Heart left ventricle (tissue), 16 donors: ENCODE measurements around the gene CLSTN2. TPM values are rescaled to one million over a fixed set of nuclear protein-coding genes. Genes with fewer than 3 reads are reported as not detected.

Experiments
- ATAC-seq, 4 donors: fragments of 200-7000 bp; cut with Tn5 transposase; one replicate each; pipeline ENCODE4 v1.9.1; 2020 to 2022; ENCODE audit warnings: moderate library complexity in 4 of 4, mild to moderate bottlenecking in 3 of 4, moderate number of reproducible peaks in 1 of 4
- DNase-seq, 5 donors: peaks; one replicate each; pipeline ENCODE4 v3.0.0-alpha.2; 2020
- H3K27ac ChIP-seq, 12 donors: fragments of 200-600 bp; sonication (generic) in 4 of 12; one replicate each; pipeline versions ENCODE4 v1.5.0 to v1.8.0; 2016 to 2022; ENCODE audit warnings: mild to moderate bottlenecking in 2 of 12
- H3K27me3 ChIP-seq, 9 donors: fragments of 200-600 bp; sonication (generic) in 2 of 9; one replicate each; pipeline versions ENCODE4 v1.5.1 to v1.8.0; 2016 to 2022; ENCODE audit warnings: mild to moderate bottlenecking in 3 of 9
- H3K36me3 ChIP-seq, 9 donors: fragments of 200-600 bp; sonication (generic) in 2 of 9; one replicate each; pipeline versions ENCODE4 v1.5.0 to v1.8.0; 2018 to 2022; ENCODE audit warnings: mild to moderate bottlenecking in 2 of 9
- H3K4me1 ChIP-seq, 12 donors: fragments of 200-600 bp; sonication (generic) in 4 of 12; one replicate each; pipeline versions ENCODE4 v1.5.0 to v1.8.0; 2016 to 2022; ENCODE audit warnings: mild to moderate bottlenecking in 3 of 12
- H3K4me3 ChIP-seq, 12 donors: fragments of 200-600 bp; sonication (generic) in 4 of 12; one replicate each; pipeline versions ENCODE4 v1.5.0 to v1.8.0; 2017 to 2022; ENCODE audit warnings: mild to moderate bottlenecking in 9 of 12, moderate library complexity in 4 of 12
- H3K9me3 ChIP-seq, 12 donors: fragments of 200-600 bp; sonication (generic) in 4 of 12; one replicate each; pipeline versions ENCODE4 v1.5.0 to v1.8.0; 2016 to 2022; ENCODE audit warnings: mild to moderate bottlenecking in 1 of 12
- CTCF ChIP-seq, 12 donors: fragments of 200-600 bp; sonication (generic) in 4 of 12; IDR thresholded peaks; one replicate each; pipeline versions ENCODE4 v1.5.0 to v1.8.0; 2018 to 2022; ENCODE audit warnings: antibody characterized with exemption in 12 of 12, mild to moderate bottlenecking in 5 of 12
- POLR2A ChIP-seq, 2 donors: fragments of 450-650 bp; IDR thresholded peaks; one replicate each; pipeline ENCODE4 v1.6.1; 2017; ENCODE audit warnings: antibody characterized with exemption in 2 of 2, mild to moderate bottlenecking in 2 of 2, moderate library complexity in 2 of 2
- WGBS, 4 donors: extraction: QIAGEN DNeasy Blood & Tissue Kit in 2 of 4; methylation state at CpG; one replicate each; pipeline versions ENCODE4 v1.1.5 to v1.1.7; 2013 to 2018; 5-methylcytosine and 5-hydroxymethylcytosine counted together
- intact Hi-C, 10 donors: fragments of 100-400 bp; cut with DNase I; formaldehyde crosslinking; loops; one replicate each; pipeline versions ENCODE4 v1.11.1 to v1.14.2; 2022
- polyA plus RNA-seq, 2 donors: library from polyadenylated mRNA; stranded (reverse); fragments of 200-250 nt; gene quantifications; one replicate each; pipeline ENCODE4 v1.2.3, GENCODE V29; 2013
- total RNA-seq, 9 donors: library from RNA; depleted of rRNA in 2 of 9; stranded (reverse); fragments of >200 nt in 2 of 9; fragmentation: NEBNext Ultra II Directional in 3 of 9; extraction: Animal tissue kit (Norgen Biotek cat#: 25700) in 3 of 9; gene quantifications; one replicate each; pipeline versions ENCODE4 v1.1.0 to v1.2.4, GENCODE V29; 2016 to 2023
- donor health status: ischemic (EF 13 %, LVEDD 7.1; RV severe dilation, severe dysfunction).
- donor health status: healthy with polysubstance abuse.
- donor health status: DM: no; HTN: yes; CAD: no.
- donor health status: DM: no; HTN: no; CAD: no.
- donor health status: ischemic (EF 25% LVEDD 6.9; RV normal size, moderate dysfunction).
- donor health status: ischemic (EF 25% LVEDD 5.7; RV mildly dilated, moderate dysfunction).
- donor health status: healthy.
- donor health status: DM: yes; HTN: yes; CAD: no.
- donor health status: ischemic (EF 35%, LVEDD 5.7; RV mildly dilated, moderate dysfunction).
- donor health status: nonischemic (EF 11% LVEDD 7.7; RV severe dilation, severe dysfunction).
- donor health status: DM: yes; HTN: yes; CAD: no.
- donor health status: PGD.
- donor health status: ischemic (EF 29% LVEDD 5.4; RV normal size, mild dysfunction).
- donor health status: nonischemic (EF 23%, LVEDD 6.1; RV moderate dilation, normal function).

The CLSTN2 gene
- total and polyA plus RNA-seq, 11 donors: 0.69 to 7.6 (median 3.9) TPM

- intact Hi-C loops: no loop called here
- TF ChIP-seq POLR2A (IDR thresholded peaks at IDR 0.05) (no peak), CTCF (IDR thresholded peaks at IDR 0.05) (no peak)
- Histone ChIP-seq H3K4me1 (no peaks in the 10 kb centered on the region), H3K9me3 (no peaks in the 10 kb centered on the region), H3K36me3 (no peaks in the 10 kb centered on the region), H3K27ac (no peak overlapping the region), H3K27me3 (no peaks in the 10 kb centered on the region), H3K4me3 (no peak overlapping the region)
- no peak for ATAC-seq
- DNase-seq: no peak
- WGBS, 4 donors: 69 to 88% (median 80%) methylated on average over 1 of the region's 1 CpG
Measured at GRCh38 chr3:140429791-140430190, 494.8 kb downstream of the CLSTN2 start.

- WGBS, 4 donors: 77 to 87% (median 81%) methylated on average over 7 of the region's 7 CpGs
- DNase-seq (no peak), ATAC-seq (no peak)
- no peaks in the 10 kb centered on the region for H3K4me1 ChIP-seq
- intact Hi-C loops: no loop called here
- H3K36me3 ChIP-seq: no peaks in the 10 kb centered on the region
- TF ChIP-seq CTCF (IDR thresholded peaks at IDR 0.05) (no peak), POLR2A (IDR thresholded peaks at IDR 0.05) (no peak)
- no peaks in the 10 kb centered on the region for H3K27me3 ChIP-seq
- H3K4me3 ChIP-seq: no peak overlapping the region
- H3K27ac ChIP-seq: no peak overlapping the region
- H3K9me3 ChIP-seq: no peaks in the 10 kb centered on the region
Measured at GRCh38 chr3:140430494-140430893, 495.5 kb downstream of the CLSTN2 start.

- no peak for ATAC-seq
- TF ChIP-seq CTCF (IDR thresholded peaks at IDR 0.05): no peak
- TF ChIP-seq POLR2A (IDR thresholded peaks at IDR 0.05): no peak
- intact Hi-C loops: no loop called here
- Histone ChIP-seq H3K9me3 (no peaks in the 10 kb centered on the region), H3K4me3 (no peak overlapping the region), H3K36me3 (no peaks in the 10 kb centered on the region), H3K4me1 (no peaks in the 10 kb centered on the region), H3K27ac (no peak overlapping the region), H3K27me3 (no peaks in the 10 kb centered on the region)
- 53 to 65% (median 57%) methylated on average over 8 of the region's 8 CpGs for WGBS, 4 donors
- DNase-seq: no peak
Measured at GRCh38 chr3:140432229-140432669, 497.3 kb downstream of the CLSTN2 start.

GRCh38 chr3:140433431-140433830 is 498.4 kb downstream of the CLSTN2 start:
- intact Hi-C loops: no loop called here
- no peaks in the 10 kb centered on the region for H3K9me3 ChIP-seq
- no peaks in the 10 kb centered on the region for H3K4me1 ChIP-seq
- H3K27me3 ChIP-seq: no peaks in the 10 kb centered on the region
- no peak overlapping the region for H3K4me3 ChIP-seq
- H3K36me3 ChIP-seq: no peaks in the 10 kb centered on the region
- H3K27ac ChIP-seq: no peak overlapping the region
- DNase-seq (no peak), ATAC-seq (no peak)
- WGBS, 4 donors: 50 to 74% (median 64%) methylated on average over 2 of the region's 2 CpGs
- TF ChIP-seq CTCF (IDR thresholded peaks at IDR 0.05) (no peak), POLR2A (IDR thresholded peaks at IDR 0.05) (no peak)
